SHP77 treated with DMSO at 0.1 percent for 48 hours (cell line): ENCODE data around the gene TMEM184B.

Experiments
- DNase-seq: peaks from one replicate; lab custom pipeline; 2025; lab: John Stamatoyannopoulos, UW

Gene TMEM184B

DNA sequence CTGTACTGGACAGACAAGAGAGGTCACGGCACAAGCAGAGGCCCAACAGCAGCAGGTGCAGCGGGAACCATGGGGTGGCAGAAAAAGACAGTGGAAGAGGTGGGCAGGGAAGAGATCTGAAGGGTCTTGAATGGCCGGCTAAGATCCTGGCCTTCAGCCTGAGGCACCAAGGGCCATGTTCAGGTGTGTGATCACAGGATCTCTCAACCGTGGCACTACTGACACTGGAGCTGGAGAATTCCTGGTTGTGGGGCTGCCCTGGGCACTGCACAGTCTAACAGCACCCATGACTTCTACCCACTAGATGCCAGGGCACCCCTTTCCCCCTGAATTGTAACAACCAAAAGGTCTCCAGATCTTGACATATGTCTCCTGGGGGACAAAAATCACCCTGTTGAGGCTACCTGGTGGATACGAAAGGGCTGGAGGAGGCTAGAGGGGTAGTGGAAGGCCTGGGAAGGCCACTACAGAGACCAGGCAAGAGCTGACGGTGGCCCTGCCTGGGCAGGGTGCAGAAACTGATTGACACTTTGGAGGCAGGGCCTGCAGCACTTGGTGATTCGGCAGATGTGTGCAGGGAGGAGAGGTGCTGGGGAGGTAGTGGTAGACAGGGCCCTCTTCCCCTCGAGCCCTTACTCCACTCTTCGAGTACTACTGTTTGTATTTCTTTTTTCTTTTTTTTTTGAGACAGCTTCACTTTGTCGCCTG, 36.1 kb upstream of the TMEM184B start:
- DNase-seq = no peak

DNA sequence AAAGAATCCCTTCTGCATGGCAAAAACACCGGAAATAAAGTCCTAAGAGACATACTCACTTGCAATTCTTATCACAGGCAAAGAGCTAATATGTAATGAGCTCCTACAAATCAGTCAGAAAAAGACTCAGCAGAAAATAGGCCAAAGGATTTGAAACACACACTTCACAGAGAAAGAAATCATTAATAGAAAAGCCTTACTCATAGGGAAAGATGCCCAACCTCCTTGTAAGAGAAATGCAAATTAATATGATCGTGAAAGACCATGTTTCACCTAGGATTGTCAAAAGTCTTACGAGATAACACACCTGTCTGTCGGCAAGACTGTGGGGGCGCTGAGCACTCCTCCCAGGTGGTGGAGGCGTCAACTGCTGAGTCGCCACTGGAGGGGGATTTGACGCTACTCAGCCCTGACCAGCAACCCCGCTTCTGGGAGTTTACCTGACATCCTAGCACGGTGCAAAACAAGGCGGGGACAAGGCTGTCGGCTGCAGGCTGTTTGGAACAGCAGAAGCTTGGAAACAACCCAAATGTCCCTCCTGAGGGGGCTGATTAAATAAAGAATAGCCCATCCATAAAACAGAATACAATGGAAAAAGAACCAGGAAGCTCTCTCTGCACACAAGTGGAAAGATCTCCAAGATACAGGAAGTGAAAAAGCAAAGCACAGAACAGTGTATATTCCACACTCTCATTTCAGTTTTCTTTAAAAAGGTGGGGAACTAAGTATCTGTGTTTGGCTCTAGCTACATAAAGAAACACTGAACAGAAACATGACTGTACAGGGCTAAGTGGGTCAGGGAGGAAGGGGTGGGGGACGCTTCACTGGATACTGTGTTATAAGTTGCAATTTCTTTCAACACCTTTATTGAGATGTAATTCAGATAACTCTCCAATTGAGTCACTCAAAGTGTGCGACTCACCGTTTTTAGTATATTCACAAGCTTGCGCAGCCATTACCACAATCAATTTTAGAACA, 33.0 kb upstream of the TMEM184B start:
- DNase-seq = no peak

DNA sequence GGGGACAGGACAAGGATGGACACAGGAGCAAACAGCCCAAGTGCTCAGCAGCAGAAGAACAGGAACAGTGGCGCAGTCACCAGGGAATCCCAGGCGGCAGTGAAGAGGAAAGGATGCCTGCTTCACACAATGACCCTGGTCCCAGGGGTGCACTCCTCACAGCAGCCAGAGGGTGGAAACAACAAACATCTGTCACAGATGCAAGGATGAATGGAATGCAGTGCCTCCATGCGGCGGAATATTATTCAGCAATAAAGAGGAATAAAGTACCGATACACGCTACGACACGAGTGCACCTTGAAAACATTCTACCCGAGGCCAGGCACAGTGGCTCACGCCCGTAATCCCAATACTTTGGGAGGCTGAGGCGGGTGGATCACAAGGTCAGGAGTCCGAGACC, 31.7 kb upstream of the TMEM184B start:
- DNase-seq = no peak

DNA sequence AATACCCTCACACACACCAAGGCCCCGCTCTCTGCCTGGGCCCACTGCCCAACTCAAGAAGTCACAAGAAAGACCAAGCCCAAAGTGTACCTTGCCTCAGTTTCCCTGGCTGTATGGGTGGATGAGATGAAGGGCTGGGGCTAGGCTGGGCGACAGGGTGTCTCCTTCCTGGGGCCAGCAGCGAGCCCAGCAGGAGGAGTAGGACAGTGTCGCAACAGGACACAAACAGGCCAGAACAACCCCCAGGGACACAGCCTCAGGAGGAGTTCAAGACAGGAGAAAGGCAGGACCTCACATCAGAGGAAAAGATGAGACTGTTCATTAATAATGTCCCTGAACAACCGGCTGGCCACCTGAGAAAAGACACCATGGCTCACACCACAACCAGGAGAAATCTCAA, 31.2 kb upstream of the TMEM184B start:
- no peak for DNase-seq

DNA sequence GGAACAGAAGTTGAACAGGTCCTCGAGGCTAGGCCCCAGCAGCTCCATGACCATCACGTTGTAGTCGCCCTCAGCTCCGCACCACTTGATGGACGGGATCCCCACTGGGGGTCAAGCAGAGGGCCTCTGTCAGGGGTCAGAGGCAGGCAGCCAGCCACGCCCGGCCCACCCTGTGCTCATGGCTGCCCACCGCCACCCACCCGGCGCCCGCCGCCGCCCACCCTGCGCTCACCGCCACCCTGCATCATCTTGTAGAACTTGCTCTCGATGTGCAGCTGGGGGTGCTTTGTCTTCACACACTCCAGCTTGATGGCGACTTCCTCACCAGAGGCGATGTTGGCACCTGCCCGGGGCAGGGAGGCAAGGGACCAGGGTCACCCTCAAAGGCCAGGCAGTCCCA, 30.1 kb upstream of the TMEM184B start:
- no peak for DNase-seq

DNA sequence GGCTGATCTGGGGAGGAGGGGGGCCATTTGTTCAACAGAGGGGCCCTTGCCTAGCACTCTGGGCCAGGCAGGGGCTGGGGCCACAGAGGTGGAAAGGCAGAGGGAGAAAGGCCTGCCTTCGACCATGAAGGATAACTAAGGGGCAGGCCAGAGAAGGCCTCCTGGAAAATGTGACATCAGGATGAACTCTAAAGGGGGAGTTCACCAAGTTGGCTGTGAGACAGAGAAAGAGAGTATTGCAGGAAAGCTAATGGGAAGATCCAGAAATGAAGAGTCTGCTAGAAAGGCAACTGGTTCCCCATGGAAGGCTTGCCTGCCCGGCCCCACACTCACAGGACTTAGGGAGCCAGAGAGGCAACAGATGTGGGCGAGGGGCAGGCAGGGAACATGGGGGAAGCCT, 28.1 kb upstream of the TMEM184B start:
- DNase-seq = no peak

DNA sequence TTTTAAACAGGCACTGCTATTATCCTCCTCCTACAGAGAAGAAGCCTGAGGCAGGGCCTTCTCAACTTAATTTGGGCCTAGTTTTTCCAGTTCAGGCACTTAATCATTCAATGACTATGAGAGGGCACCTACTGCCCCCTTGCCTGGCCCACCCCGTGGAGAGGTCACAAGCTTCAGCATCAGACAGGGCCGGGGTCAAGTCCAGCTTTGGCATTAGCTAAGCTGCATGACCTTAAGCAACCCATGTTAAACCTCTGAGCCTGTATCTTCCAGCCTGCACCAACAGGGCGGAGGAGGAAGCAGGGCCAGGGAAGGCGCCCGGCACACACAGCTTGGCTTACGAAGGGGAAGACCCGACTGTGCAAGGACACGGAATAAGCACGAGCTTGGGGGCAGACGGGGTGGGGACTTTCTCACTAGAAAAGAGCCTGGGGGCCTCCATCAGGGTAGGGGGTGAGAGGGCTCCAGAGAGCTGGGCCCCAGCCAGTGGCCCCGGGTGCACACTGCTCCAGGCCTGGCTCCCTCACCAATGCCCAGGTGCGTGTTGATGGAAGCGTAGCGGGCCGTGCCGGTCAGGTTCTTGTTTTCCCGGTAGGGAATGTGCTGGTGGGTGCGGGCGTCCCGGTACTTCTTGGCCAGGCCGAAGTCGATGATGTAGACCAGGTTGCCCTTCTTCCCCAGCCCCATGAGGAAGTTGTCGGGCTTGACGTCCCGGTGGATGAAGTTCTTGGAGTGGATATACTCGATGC, 27.6 kb upstream of the TMEM184B start:
- no peak for DNase-seq

DNA sequence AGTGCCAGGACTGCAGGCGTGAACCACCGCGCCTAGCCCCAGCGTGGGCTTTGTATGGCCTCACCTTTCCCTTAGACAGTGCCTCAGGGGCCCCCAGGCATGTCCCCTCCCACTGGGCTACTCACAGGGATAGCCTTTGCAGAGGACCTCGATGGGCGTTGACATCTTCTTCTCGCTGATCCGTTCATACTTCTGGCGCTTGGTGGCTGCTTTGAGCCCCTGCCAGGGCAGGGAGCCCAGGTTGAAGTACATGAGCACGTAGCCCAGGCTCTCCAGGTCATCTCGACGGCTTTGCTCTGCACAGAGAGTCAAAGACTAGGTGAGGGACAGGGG, 26.9 kb upstream of the TMEM184B start:
- DNase-seq = no peak

DNA sequence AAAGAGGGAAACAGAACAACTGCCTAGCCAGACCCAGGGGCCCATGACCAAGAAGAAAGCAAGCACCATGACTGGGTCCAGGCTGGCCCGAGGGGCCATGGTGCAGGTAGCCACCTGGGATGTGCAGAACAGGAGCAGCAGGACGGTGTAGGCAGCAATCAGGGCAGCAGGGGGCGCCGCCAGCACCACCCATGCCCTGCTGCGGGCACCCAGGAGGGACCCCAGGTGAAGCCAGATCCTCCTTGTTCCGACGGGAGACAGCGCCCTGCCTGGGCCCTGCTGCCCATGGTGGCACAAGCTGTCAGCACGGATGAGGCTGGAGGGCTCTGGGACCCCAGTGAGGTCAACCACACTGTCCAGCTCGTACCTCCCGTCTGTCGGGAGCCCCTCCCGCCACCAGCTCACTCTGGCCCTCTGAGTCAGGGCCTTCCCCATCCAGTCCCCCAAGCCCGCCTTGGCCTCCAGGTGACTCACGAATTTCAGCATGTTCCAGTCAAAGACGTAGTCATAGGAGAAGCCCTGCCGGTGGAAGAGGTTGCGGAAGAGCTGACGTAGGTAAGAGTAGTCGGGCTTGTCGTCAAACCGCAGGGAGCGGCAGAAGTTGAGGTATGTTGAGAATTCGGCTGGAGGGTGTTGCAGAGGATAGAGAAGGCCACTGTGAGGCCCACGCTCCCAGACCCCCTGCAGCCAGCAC, 25.6 kb upstream of the TMEM184B start:
- no peak for DNase-seq

DNA sequence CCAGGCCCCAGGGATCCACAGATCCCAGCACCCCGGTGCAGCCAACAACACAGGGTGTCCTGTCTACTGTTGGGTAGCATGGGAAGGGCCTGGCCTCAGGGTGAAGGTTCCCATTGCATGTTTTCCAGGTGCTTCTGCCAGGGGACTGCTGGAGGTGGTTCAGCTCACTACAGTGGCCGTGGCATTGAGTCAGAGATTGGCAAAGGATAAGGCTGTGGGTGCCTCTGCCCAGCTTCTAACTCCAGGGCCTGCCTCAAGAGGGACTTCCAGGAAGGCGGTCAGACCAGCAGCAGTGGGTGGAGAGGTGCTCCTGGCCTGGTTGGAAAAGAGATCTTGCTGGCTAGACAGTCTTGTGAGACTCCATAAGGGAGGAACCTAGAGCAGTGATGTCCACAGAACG, 23.6 kb upstream of the TMEM184B start:
- no peak for DNase-seq

DNA sequence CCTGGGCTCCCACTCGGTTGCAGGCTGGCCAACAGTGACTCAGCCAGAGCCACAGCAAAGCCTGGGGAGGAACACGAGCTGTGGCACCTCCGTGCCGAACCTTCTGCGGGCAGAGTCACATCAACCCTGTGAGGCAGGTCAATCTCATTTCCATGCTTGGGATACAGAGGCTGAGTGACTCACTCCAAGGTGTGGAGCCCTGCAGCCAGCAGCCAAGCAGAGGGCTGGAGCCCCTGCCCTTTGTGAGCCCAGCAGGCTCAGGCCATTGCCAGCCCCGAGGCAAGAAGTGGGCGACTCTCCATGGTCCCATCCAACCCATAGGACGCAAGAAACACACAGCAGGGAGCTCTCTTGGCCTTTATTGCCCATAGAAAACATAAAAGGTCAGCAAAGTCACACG, 23.1 kb upstream of the TMEM184B start:
- DNase-seq = no peak

DNA sequence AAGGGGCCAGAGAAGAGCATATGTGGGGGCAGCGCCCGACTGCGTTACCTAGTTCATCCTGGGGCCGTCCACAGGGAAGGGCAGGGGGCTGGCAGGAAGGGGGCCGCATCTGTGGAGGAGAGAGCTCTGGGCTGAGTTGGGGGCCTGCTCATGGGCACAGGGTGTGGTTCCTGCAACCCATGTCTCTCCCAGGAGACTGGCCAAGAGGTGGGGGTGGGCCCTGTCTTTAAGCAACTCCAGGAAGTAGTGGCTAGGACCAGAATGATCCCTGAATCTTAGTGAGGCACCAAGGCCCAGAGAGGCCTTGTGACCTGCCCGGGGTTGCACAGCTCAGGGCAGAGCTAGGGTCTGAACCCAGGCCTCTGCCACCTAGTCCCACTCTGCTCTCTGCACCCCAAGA, 22.5 kb upstream of the TMEM184B start:
- DNase-seq = no peak

DNA sequence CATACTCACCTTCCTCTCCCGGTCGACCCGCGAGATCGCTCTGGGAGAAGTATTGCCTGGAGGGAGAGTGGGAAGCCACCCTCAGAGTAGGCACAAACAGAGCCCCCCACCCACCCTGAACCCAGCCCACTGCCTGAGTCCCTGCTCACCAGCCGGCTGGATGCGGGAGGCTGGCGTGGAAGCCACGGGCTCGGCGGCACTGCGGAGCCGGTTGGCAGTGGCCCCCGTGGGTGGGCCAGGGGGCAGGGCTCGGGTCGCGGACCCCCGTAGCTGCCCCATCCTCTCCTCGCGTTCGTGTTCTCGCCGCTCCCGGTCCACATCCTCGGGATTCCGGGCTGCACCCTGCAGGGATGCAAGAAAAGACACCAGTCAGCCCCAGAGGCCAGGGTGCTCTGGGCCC, 21.4 kb upstream of the TMEM184B start:
- DNase-seq = no peak

DNA sequence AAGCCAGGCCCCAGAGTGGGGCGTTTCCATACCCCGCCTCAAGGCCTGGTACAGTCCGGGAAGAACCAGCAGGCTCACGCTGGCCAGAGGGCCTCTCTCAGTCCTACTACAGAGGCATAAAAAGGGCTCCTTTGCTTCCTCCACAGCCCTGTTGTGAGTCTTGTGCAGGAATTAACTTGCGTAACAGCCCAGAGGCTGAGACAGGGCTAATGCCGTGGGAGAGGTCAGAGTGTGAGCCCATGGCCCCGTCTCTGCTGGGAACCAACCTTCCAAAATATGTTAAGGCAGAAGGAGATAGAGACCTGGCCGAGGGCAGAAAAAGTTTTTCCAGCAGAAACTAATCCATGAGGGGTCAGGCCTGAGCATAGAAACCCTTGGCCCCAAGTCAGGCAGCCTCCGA, 19.9 kb upstream of the TMEM184B start:
- DNase-seq = no peak

DNA sequence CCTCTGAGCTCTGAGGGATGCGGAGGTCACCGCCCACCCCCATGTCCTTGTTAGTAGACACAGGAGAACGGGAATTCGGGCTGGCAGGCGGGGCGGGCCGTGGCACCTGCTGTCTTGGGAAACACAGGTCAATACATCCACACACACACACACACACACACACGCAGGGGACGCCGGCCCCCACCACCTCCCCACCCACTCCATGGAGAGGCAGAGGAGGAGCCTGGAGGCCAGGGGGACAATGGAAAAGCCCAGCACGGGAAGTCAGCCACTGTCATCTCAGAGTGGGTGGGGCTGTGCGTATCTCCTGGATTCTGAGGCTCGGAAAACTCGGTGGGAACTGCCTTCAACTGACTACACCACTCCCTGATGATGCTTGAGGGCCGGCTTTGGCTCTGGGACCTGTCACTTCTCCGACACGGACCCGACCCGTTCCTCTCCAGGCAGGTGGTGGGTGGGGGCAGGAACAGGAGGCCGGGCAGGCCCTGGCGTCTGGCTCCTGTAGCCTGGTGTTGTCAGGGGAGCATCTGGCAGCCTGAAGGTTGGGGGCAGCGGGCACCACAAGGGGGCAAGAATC, 18.5 kb upstream of the TMEM184B start:
- DNase-seq = no peak

DNA sequence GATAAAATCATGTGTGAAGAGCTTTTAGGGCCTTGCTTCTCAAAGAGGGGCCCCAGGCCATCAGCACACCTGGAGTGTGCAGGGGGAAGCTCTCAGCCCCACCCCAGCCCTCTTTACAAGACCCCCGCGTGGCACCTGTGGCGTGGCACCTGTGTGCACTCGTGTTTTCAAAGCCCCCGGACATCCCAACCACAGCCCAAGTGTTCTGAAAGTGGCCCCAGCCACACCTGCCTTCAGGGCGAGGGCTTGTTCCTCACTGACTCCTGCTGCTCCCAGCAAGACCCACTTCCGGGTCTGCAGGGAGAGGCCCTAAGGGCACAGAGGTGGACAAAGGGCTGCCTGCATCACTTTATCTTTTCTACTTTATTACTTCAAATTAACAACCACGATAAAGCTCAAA, 17.5 kb upstream of the TMEM184B start:
- no peak for DNase-seq

DNA sequence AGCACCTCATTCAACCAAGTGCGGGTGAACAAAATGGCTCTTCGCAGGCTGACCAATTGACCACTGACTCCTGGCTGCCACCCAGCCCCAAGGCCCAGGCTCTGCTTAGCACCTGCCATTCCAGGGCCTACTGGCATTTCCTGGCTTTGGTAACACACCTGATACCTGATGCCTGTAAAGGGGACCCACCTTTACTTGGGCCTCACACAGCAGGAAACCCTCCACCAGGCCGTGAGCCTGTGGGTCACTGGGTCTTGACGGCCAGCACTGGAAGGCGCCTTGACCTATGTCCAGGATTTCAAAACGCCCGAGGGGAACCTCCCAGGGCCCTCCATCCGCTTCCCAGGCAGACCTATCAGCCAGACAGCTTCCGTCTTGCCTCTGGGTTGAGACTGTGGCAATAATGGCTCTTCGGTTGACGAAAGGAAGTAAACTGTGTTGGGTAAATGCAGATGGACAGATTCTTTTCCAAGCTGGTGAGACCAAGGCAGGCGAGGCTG, 16.8 kb upstream of the TMEM184B start:
- no peak for DNase-seq

DNA sequence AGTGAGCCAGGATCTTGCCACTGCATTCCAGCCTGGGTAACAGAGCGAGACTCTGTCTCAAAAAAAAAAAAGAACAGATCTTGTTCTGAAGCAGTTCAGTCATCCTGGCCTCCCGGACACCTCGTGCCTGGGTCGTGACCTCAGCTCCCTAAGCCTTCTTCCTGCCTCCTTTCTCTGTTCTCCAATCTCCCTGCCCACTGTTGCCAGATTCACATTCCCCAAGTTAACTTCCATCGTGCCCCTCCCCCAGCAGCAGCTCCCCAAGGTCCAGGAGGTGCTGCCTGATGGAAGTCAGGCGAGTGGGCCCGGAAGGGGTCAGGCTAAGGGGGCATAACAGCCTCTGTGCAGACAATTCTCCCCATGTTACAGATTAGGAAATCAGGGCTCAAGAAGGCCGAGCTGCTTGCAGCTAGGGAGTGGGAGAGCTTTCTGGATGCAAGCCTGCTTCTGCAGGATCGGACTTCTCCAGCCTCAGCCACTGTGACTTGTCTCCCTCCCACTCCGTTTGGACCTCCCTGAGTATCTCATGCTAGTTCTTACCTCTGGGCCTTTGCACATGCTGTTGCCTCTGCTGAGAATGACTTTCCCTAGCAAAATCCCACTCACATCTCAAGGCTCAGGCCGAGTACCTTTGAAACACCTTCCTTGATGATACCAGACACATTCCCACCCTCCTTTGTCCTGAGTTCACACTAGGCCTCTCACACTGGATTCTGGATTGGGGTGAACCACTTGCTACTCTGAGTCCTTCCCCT, 14.3 kb upstream of the TMEM184B start:
- DNase-seq = no peak

DNA sequence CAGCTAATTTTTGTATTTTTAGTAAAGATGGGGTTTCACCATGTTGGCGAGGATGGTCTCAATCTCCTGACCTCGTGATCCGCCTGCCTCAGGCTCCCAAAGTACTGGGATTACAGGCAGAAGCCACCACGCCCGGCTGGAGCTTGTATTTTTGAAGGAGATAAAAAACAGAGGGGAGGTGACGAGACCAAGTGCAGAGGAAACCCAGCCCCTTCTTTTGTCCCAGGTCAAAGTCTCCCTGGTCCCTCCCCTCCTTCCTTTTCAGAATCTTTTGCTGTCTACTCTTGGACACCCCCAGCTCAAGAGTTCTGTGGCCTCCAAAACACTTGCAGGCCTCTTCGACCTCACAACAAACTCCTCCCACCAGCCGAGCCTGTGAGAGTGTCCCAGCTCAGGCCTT, 12.2 kb upstream of the TMEM184B start:
- DNase-seq = no peak

DNA sequence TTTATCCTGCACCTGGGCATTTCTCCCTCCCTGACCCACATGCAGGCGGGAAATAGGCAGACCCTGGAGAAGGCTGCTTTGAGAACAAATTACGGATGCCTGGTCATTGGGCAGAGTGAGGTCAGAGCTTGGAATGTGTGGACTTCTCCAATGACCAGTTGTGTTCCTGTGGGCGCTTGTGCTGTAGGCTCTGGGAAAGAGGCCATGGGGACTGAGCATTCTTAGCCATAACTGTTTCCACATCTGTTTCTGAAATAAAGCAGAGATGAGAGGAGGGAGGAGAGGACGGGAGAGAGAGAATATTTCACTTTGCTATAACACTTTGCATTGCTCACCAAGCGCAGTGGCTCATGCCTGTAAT, 11.2 kb upstream of the TMEM184B start:
- DNase-seq = no peak

DNA sequence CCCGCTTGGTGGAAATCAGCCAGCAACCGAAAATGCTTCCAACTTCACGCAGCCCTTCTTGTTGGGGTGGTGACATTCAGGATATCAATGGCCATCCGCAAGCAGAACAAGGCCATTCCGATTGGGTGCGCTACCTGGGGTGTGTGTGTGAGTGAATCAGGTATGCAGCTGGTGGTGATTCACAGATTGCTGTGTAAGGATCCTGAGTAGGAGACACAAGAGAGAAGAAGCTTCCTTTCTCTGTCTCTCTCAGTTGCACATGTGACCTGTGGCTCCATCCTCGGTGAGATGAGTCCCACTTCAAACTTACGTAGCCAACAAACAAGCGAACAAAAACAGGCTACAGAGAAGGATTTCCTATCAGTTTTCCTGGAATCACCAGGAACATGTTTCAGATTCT, 9.6 kb upstream of the TMEM184B start:
- DNase-seq = no peak
